ENCODE data around the gene MATK.

DNA sequence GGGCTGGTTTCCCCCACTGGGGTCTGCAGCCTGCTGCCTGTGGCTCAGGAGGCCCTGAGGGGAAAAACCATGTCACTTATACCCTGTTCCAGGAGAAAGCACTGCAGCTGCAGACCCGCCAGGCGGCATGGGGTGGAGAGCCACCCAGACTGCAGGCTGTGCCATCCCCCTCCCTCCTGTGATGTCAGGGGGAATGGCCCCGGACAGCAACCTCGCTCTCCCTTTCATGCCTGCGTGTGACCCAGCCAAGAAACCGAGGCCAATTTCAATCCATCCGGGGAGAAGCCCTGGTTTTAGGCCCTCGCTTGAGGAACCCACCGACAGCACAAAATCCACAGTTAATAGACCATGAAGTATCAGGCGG, 37.2 kb upstream of the MATK start:
- TF ChIP-seq CTCF (IDR thresholded peaks at IDR 0.05; ENCODE audit: poor library complexity, severe bottlenecking) (no peak), RAD21 (conservative IDR thresholded peaks at IDR 0.05) (no peak), EZH2 (IDR thresholded peaks at IDR 0.05; ENCODE audit: borderline replicate concordance, insufficient read depth, low read length, poor library complexity, severe bottlenecking) (no peak)

Measured in neural cell (in vitro differentiated cells).